MV-4-11 (cell line): ENCODE data around the gene TNFSF4.
"Not testable (repeated sequence)": the region's sequence is repeated elsewhere in the genome, so short reads cannot be mapped to it uniquely, and the experiment has no call there.

Source experiments
- DNase-seq: peaks from one replicate; lab custom pipeline; 2025; lab: John Stamatoyannopoulos, UW

TNFSF4 gene

GRCh38 chr1:173163222-173163621, 43.9 kb downstream of the TNFSF4 start:
- DNase-seq = no peak

GRCh38 chr1:173162601-173163000, 44.5 kb downstream of the TNFSF4 start:
- DNase-seq = no peak

GRCh38 chr1:173161510-173162221, 45.5 kb downstream of the TNFSF4 start:
- DNase-seq = peak; percentile 7

- not testable (repeated sequence) for DNase-seq
Observed at GRCh38 chr1:173153964-173154363, 53.2 kb downstream of the TNFSF4 start.

GRCh38 chr1:173153503-173153902, 53.6 kb downstream of the TNFSF4 start:
- DNase-seq = no peak

- no peak for DNase-seq
Observed at GRCh38 chr1:173152598-173152997, 54.5 kb downstream of the TNFSF4 start.

GRCh38 chr1:173150795-173151194, 56.3 kb downstream of the TNFSF4 start:
- no peak for DNase-seq

GRCh38 chr1:173149887-173150286, 57.2 kb downstream of the TNFSF4 start:
- DNase-seq = peak; percentile 91

- DNase-seq = no peak
Observed at GRCh38 chr1:173148971-173149370, 58.2 kb downstream of the TNFSF4 start.

- no peak for DNase-seq
Observed at GRCh38 chr1:173148545-173148944, 58.6 kb downstream of the TNFSF4 start.

GRCh38 chr1:173140733-173141132, 66.4 kb downstream of the TNFSF4 start:
- DNase-seq = no peak

GRCh38 chr1:173139706-173140105, 67.4 kb downstream of the TNFSF4 start:
- DNase-seq = no peak

- no peak for DNase-seq
Observed at GRCh38 chr1:173137107-173137706, 69.9 kb downstream of the TNFSF4 start.

GRCh38 chr1:173134800-173135199, 72.3 kb downstream of the TNFSF4 start:
- no peak for DNase-seq

GRCh38 chr1:173134029-173134428, 73.1 kb downstream of the TNFSF4 start:
- no peak for DNase-seq
